ENCODE results near the gene CLEC7A.
A peak's percentile ranks its signal among the peaks of the same experiment; 100 is the strongest.

CLEC7A gene

DNA sequence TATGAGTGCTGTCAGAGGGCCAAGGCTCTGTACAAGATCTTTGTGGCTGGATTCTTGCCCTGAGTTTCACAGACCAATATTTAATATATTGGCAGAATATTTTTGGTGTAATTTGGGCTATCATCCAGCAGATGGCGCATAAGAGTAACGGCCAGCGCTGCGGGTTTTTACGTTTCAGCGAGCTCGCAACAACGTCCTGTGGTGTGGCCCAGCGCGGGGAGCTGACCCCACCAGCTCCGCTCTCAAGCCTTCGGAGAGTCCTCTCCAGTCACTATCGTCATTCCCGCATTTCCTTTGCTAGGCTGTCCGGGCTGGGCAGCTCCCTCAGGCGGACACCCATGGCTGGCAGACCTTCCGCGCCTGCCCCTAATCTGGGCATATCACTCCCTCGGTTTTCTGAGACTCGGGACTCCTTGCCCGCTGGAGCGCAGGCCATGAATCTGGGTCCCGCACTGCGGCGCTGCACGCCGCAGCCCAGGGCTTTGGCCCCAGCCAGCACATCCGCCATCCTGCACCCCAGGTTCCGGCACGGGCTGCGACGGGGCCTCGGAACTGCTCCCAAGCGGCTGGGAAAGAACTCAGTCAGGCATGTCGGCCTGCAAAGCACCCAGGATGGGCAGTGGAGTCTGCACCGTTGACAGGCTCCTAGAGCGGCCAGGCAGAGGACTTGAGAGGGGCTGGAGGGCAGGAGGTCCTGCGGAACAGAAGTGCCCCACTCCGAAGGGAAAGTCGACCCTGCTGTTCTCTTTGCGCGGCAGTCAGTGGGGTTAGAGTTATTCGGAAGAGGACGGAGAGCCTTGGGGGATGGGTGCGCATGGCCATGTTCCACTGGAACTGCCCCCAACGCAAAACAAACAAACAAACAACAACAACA lies 23.5 kb upstream of the CLEC7A start (continued):
- TF ChIP-seq SETDB1 (IDR thresholded peaks at IDR 0.05; ENCODE audit: insufficient read length, low read length) = no peak
- TF ChIP-seq PATZ1 (tag by site-specific recombination; IDR thresholded peaks at IDR 0.05) = no peak; the same call in 1 of the 2 replicates
- TF ChIP-seq ZBTB48 (tag by site-specific recombination; IDR thresholded peaks at IDR 0.05) = no peak
- TF ChIP-seq ZXDB (tag by site-specific recombination; IDR thresholded peaks at IDR 0.05) = no peak
- no peak for TF ChIP-seq ZNF521 (tag by site-specific recombination; IDR thresholded peaks at IDR 0.05)
- TF ChIP-seq ZNF133 (tag by site-specific recombination; IDR thresholded peaks at IDR 0.05) = no peak
- TF ChIP-seq GLIS2 (tag by site-specific recombination; IDR thresholded peaks at IDR 0.05) = peak; percentile 71; the same call in 1 of the 2 replicates
- 0 out of 2 replicates have a peak, but pooled peaks have one; percentile 45 for TF ChIP-seq ZNF692 (tag by site-specific recombination; IDR thresholded peaks at IDR 0.05)
- no peak for TF ChIP-seq ZNF555 (tag by site-specific recombination; conservative IDR thresholded peaks at IDR 0.05)
- TF ChIP-seq ZNF837 (tag by site-specific recombination; IDR thresholded peaks at IDR 0.05) = no peak
- no peak for TF ChIP-seq ZNF423 (tag by site-specific recombination; IDR thresholded peaks at IDR 0.05)
- no peak for TF ChIP-seq TSHZ1 (tag by site-specific recombination; IDR thresholded peaks at IDR 0.05; ENCODE audit: borderline replicate concordance)
- TF ChIP-seq ZNF155 (tag by site-specific recombination; IDR thresholded peaks at IDR 0.05) = no peak

DNA sequence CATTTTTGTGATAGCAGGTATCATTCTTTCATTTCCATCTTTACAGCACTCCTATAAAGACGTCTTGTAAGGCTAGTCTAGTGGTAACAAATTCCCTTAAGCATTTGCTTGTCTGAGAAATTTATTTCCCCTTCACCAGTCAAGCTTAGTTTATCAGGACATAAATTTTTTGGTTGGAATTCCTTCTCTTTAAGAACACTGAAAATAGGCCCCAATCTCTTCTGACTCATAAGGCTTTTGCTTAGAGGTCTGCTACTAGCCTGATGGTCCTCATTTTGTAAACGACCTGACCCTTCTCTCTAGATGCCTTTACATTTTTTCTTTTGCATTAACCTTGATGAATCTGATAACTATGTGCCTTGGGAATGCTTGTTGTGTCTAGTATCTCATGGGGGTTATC lies 21.6 kb upstream of the CLEC7A start:
- Histone ChIP-seq H3K27ac (ENCODE audit: extremely low read depth, low read depth, low read length) (no peak overlapping the region), H3K4me1 (ENCODE audit: control insufficient read depth, insufficient read depth, low read length) (no peaks in the 10 kb centered on the region), H3K36me3 (ENCODE audit: control insufficient read depth in 2 of 2, insufficient read depth in 1 of 2, low read length in 2 of 2) (no peaks in the 10 kb centered on the region), H3K9me3 (ENCODE audit: control insufficient read depth, insufficient read depth, low read depth, low read length) (no peaks in the 10 kb centered on the region), H3K4me3 (ENCODE audit: low read depth, low read length) (no peak overlapping the region)
- TF ChIP-seq OVOL3 (tag by site-specific recombination; IDR thresholded peaks at IDR 0.05) (no peak), ZSCAN30 (tag by site-specific recombination; IDR thresholded peaks at IDR 0.05) (no peak), ZNF266 (tag by site-specific recombination; IDR thresholded peaks at IDR 0.05; ENCODE audit: low read depth) (no peak), ZSCAN16 (tag by site-specific recombination; IDR thresholded peaks at IDR 0.05) (no peak), SP3 (tag by site-specific recombination; IDR thresholded peaks at IDR 0.05) (no peak), ZNF558 (tag by site-specific recombination; IDR thresholded peaks at IDR 0.05) (no peak), SCRT2 (tag by site-specific recombination; IDR thresholded peaks at IDR 0.05) (no peak), ZNF24 (tag by site-specific recombination; IDR thresholded peaks at IDR 0.05) (no peak)
- TF ChIP-seq, protein P1, sequence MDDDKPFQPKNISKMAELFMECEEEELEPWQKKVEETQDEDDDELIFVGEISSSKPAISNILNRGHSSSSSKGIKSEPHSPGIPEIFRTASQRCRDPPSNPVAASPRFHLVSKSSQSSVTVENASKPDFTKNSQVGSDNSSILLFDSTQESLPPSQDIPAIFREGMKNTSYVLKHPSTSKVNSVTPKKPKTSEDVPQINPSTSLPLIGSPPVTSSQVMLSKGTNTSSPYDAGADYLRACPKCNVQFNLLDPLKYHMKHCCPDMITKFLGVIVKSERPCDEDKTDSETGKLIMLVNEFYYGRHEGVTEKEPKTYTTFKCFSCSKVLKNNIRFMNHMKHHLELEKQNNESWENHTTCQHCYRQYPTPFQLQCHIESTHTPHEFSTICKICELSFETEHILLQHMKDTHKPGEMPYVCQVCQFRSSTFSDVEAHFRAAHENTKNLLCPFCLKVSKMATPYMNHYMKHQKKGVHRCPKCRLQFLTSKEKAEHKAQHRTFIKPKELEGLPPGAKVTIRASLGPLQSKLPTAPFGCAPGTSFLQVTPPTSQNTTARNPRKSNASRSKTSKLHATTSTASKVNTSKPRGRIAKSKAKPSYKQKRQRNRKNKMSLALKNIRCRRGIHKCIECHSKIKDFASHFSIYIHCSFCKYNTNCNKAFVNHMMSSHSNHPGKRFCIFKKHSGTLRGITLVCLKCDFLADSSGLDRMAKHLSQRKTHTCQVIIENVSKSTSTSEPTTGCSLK (tag by site-specific recombination; IDR thresholded peaks at IDR 0.05) = no peak
- POLR2A ChIA-PET = interaction anchor here (0.6 to 0.7 kb wide), 2 partner anchors 19 to 43 kb away, joined by 3 to 5 read pairs; no protein-coding TSS in a partner anchor
- CTCF ChIA-PET = interaction anchor here (0.7 to 1.2 kb wide), 4 partner anchors 9 to 547 kb away, joined by 3 to 4 read pairs (median 4); partner anchors contain the start of gene CLEC12B
